HG03432 (cell line): ENCODE measurements around the gene PLEKHD1.
A peak's percentile ranks its signal among the peaks of the same experiment; 100 is the strongest.
"Not testable (repeated sequence)": the region's sequence is repeated elsewhere in the genome, so short reads cannot be mapped to it uniquely, and the experiment has no call there.

ENCODE experiments used
- ATAC-seq: cut with Tn5 transposase; IDR thresholded peaks from one replicate; pipeline ENCODE4 v1.9.1; 2021; ENCODE audit warnings: mild to moderate bottlenecking, moderate library complexity; ENCODE audit not compliant: unreplicated experiment

PLEKHD1 gene

GRCh38 chr14:69484444-69485314 is at the start of gene PLEKHD1:
TSS of gene PLEKHD1 (plus strand) at chr14:69484728. CDS start at chr14:69484966, 238 bp downstream.
- ATAC-seq = no peak

- ATAC-seq = no peak
Measured at GRCh38 chr14:69439521-69440270, 44.8 kb upstream of the PLEKHD1 start.

- peak; percentile 59 for ATAC-seq
Measured at GRCh38 chr14:69441948-69442347, 42.6 kb upstream of the PLEKHD1 start.

- ATAC-seq = no peak
Measured at GRCh38 chr14:69443296-69443805, 41.2 kb upstream of the PLEKHD1 start.

GRCh38 chr14:69449216-69449615 is 35.3 kb upstream of the PLEKHD1 start:
- no peak for ATAC-seq

- ATAC-seq = no peak
Measured at GRCh38 chr14:69451941-69452340, 32.6 kb upstream of the PLEKHD1 start.

GRCh38 chr14:69458350-69458749 is 26.2 kb upstream of the PLEKHD1 start:
- no peak for ATAC-seq

- no peak for ATAC-seq
Measured at GRCh38 chr14:69459122-69459521, 25.4 kb upstream of the PLEKHD1 start.

GRCh38 chr14:69460093-69460701 is 24.3 kb upstream of the PLEKHD1 start:
- ATAC-seq = no peak

GRCh38 chr14:69464379-69464778 is 20.1 kb upstream of the PLEKHD1 start:
- no peak for ATAC-seq

- ATAC-seq = no peak
Measured at GRCh38 chr14:69464829-69465228, 19.7 kb upstream of the PLEKHD1 start.

- no peak for ATAC-seq
Measured at GRCh38 chr14:69468949-69469348, 15.6 kb upstream of the PLEKHD1 start.

- no peak for ATAC-seq
Measured at GRCh38 chr14:69471436-69471835, 13.1 kb upstream of the PLEKHD1 start.

GRCh38 chr14:69471916-69472315 is 12.6 kb upstream of the PLEKHD1 start:
- no peak for ATAC-seq

- ATAC-seq = no peak
Measured at GRCh38 chr14:69473260-69473659, 11.3 kb upstream of the PLEKHD1 start.

- no peak for ATAC-seq
Measured at GRCh38 chr14:69473946-69474345, 10.6 kb upstream of the PLEKHD1 start.

- no peak for ATAC-seq
Measured at GRCh38 chr14:69475194-69475818, 9.2 kb upstream of the PLEKHD1 start.

GRCh38 chr14:69476824-69477450 is 7.6 kb upstream of the PLEKHD1 start:
- ATAC-seq = not testable (repeated sequence)

GRCh38 chr14:69478055-69478454 is 6.5 kb upstream of the PLEKHD1 start:
- ATAC-seq = not testable (repeated sequence)

GRCh38 chr14:69479696-69480095 is 4.8 kb upstream of the PLEKHD1 start:
- ATAC-seq = no peak
